HepG2 (cell line): ENCODE data around the gene UQCR11. TPM values are rescaled to one million over a fixed set of nuclear protein-coding genes. Genes with fewer than 3 reads are reported as not detected.
A peak's percentile ranks its signal among the peaks of the same experiment; 100 is the strongest.

Experiments
- ADNP ChIP-seq: sonication (generic); formaldehyde crosslinking; IDR thresholded peaks from 2 replicates; pipeline ENCODE4 v1.4.0; 2020; ENCODE audit warnings: missing genetic modification reagents
- CTCF ChIP-seq: sonication (generic); formaldehyde crosslinking; IDR thresholded peaks from 2 replicates; pipeline ENCODE4 v1.5.0; 2020; ENCODE audit warnings: mild to moderate bottlenecking, missing genetic modification reagents, moderate library complexity
- FOXP4 ChIP-seq: sonication (generic); formaldehyde crosslinking; IDR thresholded peaks from 2 replicates; pipeline ENCODE4 v1.4.0; 2020; ENCODE audit warnings: missing genetic modification reagents
- MED13 ChIP-seq: sonication (generic); formaldehyde crosslinking; IDR thresholded peaks from 2 replicates; pipeline ENCODE4 v1.5.0; 2020; ENCODE audit warnings: missing genetic modification reagents
- NCOR1 ChIP-seq: fragments of 200-600 bp; sonication (generic); IDR thresholded peaks from 2 replicates; pipeline ENCODE4 v1.7.0; 2017; ENCODE audit warnings: antibody characterized with exemption, low read length, borderline replicate concordance
- ZNF138 ChIP-seq: sonication (generic); formaldehyde crosslinking; IDR thresholded peaks from 2 replicates; pipeline ENCODE4 v1.5.0; 2020; ENCODE audit warnings: mild to moderate bottlenecking, low read depth, missing genetic modification reagents
- polyA plus RNA-seq, 8 experiments: library from polyadenylated mRNA; depleted of rRNA in 3 of 8; stranded (reverse) in 7 of 8; unstranded in 1 of 8; fragments of >200 nt; fragmentation: Illumina TruSeq in 4 of 8; extraction: Trizol in 4 of 8; gene quantifications; 2 replicates each; pipeline versions ENCODE4 v1.2.1 to v1.2.3, GENCODE V29; 2011 to 2016; ENCODE audit warnings: low read depth in 4 of 8, missing spikeins in 1 of 8, mixed read lengths in 1 of 8; ENCODE audit not compliant: insufficient read depth in 1 of 8
- total RNA-seq, 5 experiments: library from RNA; depleted of rRNA; stranded (reverse); fragments of >200 nt; fragmentation: Illumina TruSeq; extraction: Trizol; gene quantifications; 2 replicates each; pipeline ENCODE4 v1.2.3, GENCODE V29; 2016; ENCODE audit warnings: low read depth in 1 of 5
- TF ChIP-seq, protein P1 (sequence below), 2 experiments: sonication (generic) in 1 of 2; formaldehyde crosslinking in 1 of 2; IDR thresholded peaks; 2 replicates each; pipeline versions ENCODE4 v1.6.1 to v1.9.0; 2014 to 2022; ENCODE audit warnings: antibody characterized with exemption in 1 of 2, borderline replicate concordance in 1 of 2, inconsistent platforms in 1 of 2, low read depth in 1 of 2, missing genetic modification reagents in 1 of 2
- TF ChIP-seq, protein P2 (sequence below): sonication (generic); formaldehyde crosslinking; IDR thresholded peaks from 2 replicates; pipeline ENCODE4 v1.4.0; 2020; ENCODE audit warnings: missing genetic modification reagents
- TF ChIP-seq, protein P3 (sequence below): IDR thresholded peaks from 2 replicates; pipeline ENCODE4 v1.6.1; 2016; ENCODE audit warnings: low read depth, borderline replicate concordance
- TF ChIP-seq, protein P4 (sequence below): sonication (generic); formaldehyde crosslinking; IDR thresholded peaks from 2 replicates; pipeline ENCODE4 v1.8.0; 2022; ENCODE audit warnings: mild to moderate bottlenecking, missing genetic modification reagents, moderate library complexity
- TF ChIP-seq, protein P5 (sequence below): sonication (generic); formaldehyde crosslinking; conservative IDR thresholded peaks from 2 replicates; pipeline ENCODE4 v1.8.0; 2022; ENCODE audit warnings: low read depth, missing genetic modification reagents

UQCR11 gene
- total and polyA plus RNA-seq, 2 of the 13 experiments (the other 11 are each of a cell fraction or from before 2014, with no cell fraction given), result 125 to 214 TPM

GRCh38 chr19:1590641-1591397 is 14.4 kb downstream of the UQCR11 start (continued):
- TF ChIP-seq, protein P1, sequence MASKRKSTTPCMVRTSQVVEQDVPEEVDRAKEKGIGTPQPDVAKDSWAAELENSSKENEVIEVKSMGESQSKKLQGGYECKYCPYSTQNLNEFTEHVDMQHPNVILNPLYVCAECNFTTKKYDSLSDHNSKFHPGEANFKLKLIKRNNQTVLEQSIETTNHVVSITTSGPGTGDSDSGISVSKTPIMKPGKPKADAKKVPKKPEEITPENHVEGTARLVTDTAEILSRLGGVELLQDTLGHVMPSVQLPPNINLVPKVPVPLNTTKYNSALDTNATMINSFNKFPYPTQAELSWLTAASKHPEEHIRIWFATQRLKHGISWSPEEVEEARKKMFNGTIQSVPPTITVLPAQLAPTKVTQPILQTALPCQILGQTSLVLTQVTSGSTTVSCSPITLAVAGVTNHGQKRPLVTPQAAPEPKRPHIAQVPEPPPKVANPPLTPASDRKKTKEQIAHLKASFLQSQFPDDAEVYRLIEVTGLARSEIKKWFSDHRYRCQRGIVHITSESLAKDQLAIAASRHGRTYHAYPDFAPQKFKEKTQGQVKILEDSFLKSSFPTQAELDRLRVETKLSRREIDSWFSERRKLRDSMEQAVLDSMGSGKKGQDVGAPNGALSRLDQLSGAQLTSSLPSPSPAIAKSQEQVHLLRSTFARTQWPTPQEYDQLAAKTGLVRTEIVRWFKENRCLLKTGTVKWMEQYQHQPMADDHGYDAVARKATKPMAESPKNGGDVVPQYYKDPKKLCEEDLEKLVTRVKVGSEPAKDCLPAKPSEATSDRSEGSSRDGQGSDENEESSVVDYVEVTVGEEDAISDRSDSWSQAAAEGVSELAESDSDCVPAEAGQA (IDR thresholded peaks at IDR 0.05; ENCODE audit: low read depth), result no peak
- TF ChIP-seq, protein P1 (CRISPR knock-in tag; IDR thresholded peaks at IDR 0.05; ENCODE audit: borderline replicate concordance), result no peak
- no peak for TF ChIP-seq ZNF138
- no peak for TF ChIP-seq NCOR1
- TF ChIP-seq, protein P2, sequence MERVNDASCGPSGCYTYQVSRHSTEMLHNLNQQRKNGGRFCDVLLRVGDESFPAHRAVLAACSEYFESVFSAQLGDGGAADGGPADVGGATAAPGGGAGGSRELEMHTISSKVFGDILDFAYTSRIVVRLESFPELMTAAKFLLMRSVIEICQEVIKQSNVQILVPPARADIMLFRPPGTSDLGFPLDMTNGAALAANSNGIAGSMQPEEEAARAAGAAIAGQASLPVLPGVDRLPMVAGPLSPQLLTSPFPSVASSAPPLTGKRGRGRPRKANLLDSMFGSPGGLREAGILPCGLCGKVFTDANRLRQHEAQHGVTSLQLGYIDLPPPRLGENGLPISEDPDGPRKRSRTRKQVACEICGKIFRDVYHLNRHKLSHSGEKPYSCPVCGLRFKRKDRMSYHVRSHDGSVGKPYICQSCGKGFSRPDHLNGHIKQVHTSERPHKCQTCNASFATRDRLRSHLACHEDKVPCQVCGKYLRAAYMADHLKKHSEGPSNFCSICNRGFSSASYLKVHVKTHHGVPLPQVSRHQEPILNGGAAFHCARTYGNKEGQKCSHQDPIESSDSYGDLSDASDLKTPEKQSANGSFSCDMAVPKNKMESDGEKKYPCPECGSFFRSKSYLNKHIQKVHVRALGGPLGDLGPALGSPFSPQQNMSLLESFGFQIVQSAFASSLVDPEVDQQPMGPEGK (CRISPR knock-in tag), result peak; percentile 50
- TF ChIP-seq, protein P3, sequence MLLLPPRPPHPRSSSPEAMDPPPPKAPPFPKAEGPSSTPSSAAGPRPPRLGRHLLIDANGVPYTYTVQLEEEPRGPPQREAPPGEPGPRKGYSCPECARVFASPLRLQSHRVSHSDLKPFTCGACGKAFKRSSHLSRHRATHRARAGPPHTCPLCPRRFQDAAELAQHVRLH (CRISPR knock-in tag), result peak; percentile 26; the same call in 1 of the 2 replicates
- TF ChIP-seq CTCF, result peak; percentile 59
- TF ChIP-seq, protein P4, sequence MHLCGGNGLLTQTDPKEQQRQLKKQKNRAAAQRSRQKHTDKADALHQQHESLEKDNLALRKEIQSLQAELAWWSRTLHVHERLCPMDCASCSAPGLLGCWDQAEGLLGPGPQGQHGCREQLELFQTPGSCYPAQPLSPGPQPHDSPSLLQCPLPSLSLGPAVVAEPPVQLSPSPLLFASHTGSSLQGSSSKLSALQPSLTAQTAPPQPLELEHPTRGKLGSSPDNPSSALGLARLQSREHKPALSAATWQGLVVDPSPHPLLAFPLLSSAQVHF (CRISPR knock-in tag), result no peak
- TF ChIP-seq, protein P5, sequence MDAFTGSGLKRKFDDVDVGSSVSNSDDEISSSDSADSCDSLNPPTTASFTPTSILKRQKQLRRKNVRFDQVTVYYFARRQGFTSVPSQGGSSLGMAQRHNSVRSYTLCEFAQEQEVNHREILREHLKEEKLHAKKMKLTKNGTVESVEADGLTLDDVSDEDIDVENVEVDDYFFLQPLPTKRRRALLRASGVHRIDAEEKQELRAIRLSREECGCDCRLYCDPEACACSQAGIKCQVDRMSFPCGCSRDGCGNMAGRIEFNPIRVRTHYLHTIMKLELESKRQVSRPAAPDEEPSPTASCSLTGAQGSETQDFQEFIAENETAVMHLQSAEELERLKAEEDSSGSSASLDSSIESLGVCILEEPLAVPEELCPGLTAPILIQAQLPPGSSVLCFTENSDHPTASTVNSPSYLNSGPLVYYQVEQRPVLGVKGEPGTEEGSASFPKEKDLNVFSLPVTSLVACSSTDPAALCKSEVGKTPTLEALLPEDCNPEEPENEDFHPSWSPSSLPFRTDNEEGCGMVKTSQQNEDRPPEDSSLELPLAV (CRISPR knock-in tag), result no peak
- TF ChIP-seq ADNP (CRISPR knock-in tag), result no peak
- no peak for TF ChIP-seq FOXP4
- no peak for TF ChIP-seq MED13
